Upper lobe of left lung (tissue), 6 donors: ENCODE data around the gene C2orf72. TPM values are rescaled to one million over a fixed set of nuclear protein-coding genes. Genes with fewer than 3 reads are reported as not detected.

Source experiments
- ATAC-seq, 2 donors: fragments of 200-7000 bp; cut with Tn5 transposase; one replicate each; pipeline ENCODE4 v1.9.1; 2022; ENCODE audit warnings: mild to moderate bottlenecking in 2 of 2, moderate library complexity in 2 of 2; ENCODE audit not compliant: low FRiP score in 2 of 2
- DNase-seq, 2 donors: peaks; one replicate each; pipeline ENCODE4 v3.0.0-alpha.2; 2019 to 2020
- H3K27ac ChIP-seq, 4 donors: fragments of 200-600 bp; sonication (generic); one replicate each; pipeline ENCODE4 v1.5.1; 2016 to 2019
- H3K27me3 ChIP-seq, 4 donors: fragments of 200-600 bp; sonication (generic); one replicate each; pipeline ENCODE4 v1.5.1; 2017 to 2019
- H3K36me3 ChIP-seq, 4 donors: fragments of 200-600 bp; sonication (generic); one replicate each; pipeline ENCODE4 v1.5.1; 2016 to 2019
- H3K4me1 ChIP-seq, 4 donors: fragments of 200-600 bp; sonication (generic); one replicate each; pipeline ENCODE4 v1.5.1; 2018 to 2019
- H3K4me3 ChIP-seq, 4 donors: fragments of 200-600 bp; sonication (generic); one replicate each; pipeline ENCODE4 v1.5.1; 2017 to 2019; ENCODE audit warnings: mild to moderate bottlenecking in 2 of 4, moderate library complexity in 1 of 4
- H3K9me3 ChIP-seq, 4 donors: fragments of 200-600 bp; sonication (generic); one replicate each; pipeline ENCODE4 v1.5.1; 2018 to 2019
- EP300 ChIP-seq, 4 donors: sonication (generic); formaldehyde crosslinking; IDR thresholded peaks; one replicate each; pipeline ENCODE4 v1.5.1; 2017; ENCODE audit warnings: antibody characterized with exemption in 4 of 4, control low read depth in 2 of 4
- POLR2A ChIP-seq, 4 donors: fragments of 450-650 bp; IDR thresholded peaks; one replicate each; pipeline ENCODE4 v1.5.1; 2016 to 2017; ENCODE audit warnings: antibody characterized with exemption in 4 of 4, mild to moderate bottlenecking in 2 of 4
- POLR2AphosphoS5 ChIP-seq, 2 donors: sonication (generic); formaldehyde crosslinking; IDR thresholded peaks; one replicate each; pipeline ENCODE4 v1.5.1; 2017; ENCODE audit warnings: antibody characterized with exemption in 2 of 2
- WGBS, 2 donors: methylation state at CpG; one replicate each; pipeline ENCODE4 v1.1.5; 2017 to 2018; 5-methylcytosine and 5-hydroxymethylcytosine counted together
- total RNA-seq, 6 donors: library from RNA; depleted of rRNA in 4 of 6; stranded (reverse); fragments of >200 nt in 4 of 6; gene quantifications; one replicate each; pipeline versions ENCODE4 v1.1.0 to v1.2.1, GENCODE V29; 2016 to 2021
- TF ChIP-seq, protein P1 (sequence below), 6 experiments: fragments of 450-650 bp in 4 of 6; fragments of 200-600 bp in 2 of 6; sonication (generic) in 2 of 6; IDR thresholded peaks; one replicate each; pipeline ENCODE4 v1.5.1; 2016 to 2019; ENCODE audit warnings: antibody characterized with exemption in 6 of 6
- donor health status: DM: no; HTN: no; CAD: no; lungs with moderate emphysema.
- donor health status: DM: no; HTN: yes; CAD: no; lungs with severe emphysema.

C2orf72 gene
- total RNA-seq, result under 1 TPM in 3 of 6 donors, not detected in 3; 0.37 to 0.84 (median 0.61) TPM

DNA sequence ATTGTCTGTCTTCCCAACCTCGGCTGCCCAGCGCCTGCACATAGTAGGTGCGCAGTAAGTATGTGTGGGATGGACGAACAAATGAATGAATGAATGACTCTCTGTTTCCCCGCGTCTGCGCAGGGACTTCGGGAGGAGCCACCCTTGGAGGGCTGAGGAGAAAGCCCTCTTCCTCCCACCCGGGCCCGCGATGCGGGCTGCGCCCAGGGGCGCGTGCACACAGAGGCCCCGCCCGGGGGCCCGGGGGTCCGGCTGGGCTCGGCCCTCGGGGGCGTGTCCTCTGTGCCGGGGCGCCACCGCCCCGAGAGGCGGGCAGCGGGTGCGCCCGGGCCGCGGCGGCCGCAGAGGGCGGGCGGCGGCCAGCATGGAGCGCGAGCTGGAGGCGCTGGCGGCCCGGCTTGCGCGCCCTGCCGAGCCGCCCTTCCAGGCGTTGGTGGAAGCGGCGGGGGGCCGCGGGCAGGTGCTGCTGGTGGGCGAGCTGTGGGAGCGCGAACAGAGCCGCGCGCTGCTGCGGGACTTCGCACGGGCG, at the start of gene C2orf72:
Gene C2orf72 (plus strand): TSS at position 322 of the 529 bp plus-strand sequence. CDS start 43 bp downstream, at position 365.
- Histone ChIP-seq H3K27ac (no peak within 1 kb of the TSS), H3K4me3 (peak within 1 kb of the TSS in 3 of 4 donors; percentile 37 to 40 (median 40)), H3K27me3 (peaks cover 0 to 27% (median 12%) of the 10 kb centered on the region in 4 donors), H3K9me3 (no peaks in the 10 kb centered on the region), H3K4me1 (peaks cover 4 to 15% (median 7%) of the 10 kb centered on the region in 4 donors), H3K36me3 (no peaks in the 10 kb centered on the region)
- 0 to 7% methylated on average over 2 to 13 of the region's 61 CpGs for WGBS, 2 donors
- TF ChIP-seq POLR2A (IDR thresholded peaks at IDR 0.05) (no peak), POLR2AphosphoS5 (IDR thresholded peaks at IDR 0.05) (no peak), EP300 (IDR thresholded peaks at IDR 0.05) (no peak)
- TF ChIP-seq, protein P1, sequence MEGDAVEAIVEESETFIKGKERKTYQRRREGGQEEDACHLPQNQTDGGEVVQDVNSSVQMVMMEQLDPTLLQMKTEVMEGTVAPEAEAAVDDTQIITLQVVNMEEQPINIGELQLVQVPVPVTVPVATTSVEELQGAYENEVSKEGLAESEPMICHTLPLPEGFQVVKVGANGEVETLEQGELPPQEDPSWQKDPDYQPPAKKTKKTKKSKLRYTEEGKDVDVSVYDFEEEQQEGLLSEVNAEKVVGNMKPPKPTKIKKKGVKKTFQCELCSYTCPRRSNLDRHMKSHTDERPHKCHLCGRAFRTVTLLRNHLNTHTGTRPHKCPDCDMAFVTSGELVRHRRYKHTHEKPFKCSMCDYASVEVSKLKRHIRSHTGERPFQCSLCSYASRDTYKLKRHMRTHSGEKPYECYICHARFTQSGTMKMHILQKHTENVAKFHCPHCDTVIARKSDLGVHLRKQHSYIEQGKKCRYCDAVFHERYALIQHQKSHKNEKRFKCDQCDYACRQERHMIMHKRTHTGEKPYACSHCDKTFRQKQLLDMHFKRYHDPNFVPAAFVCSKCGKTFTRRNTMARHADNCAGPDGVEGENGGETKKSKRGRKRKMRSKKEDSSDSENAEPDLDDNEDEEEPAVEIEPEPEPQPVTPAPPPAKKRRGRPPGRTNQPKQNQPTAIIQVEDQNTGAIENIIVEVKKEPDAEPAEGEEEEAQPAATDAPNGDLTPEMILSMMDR (IDR thresholded peaks at IDR 0.05), result no peak
- peak in 1 of 2 donors; percentile 73 for DNase-seq
- no peak for ATAC-seq

DNA sequence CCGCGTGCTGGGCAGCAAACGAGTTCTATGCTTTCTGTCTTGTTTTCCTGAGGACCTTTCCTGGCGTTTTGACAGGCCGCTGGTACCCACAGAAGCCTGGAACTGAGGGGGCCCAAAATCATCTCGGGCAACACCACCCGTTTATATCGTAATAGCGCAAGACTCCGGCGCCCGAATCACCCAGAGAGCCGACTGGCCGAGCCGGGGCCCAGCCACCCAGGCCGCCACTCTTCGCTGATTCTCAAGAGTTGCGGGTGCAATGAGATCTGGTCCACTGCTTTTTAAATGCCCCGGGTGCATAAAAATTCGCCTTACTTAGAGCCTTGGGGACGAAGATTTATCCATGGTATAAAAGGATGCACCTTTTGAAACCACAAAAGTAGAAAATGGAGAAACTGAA, 47.6 kb upstream of the C2orf72 start:
- H3K36me3 ChIP-seq, result no peaks in the 10 kb centered on the region
- H3K27me3 ChIP-seq, result peaks cover 0 to 18% (median 0%) of the 10 kb centered on the region in 4 donors
- ATAC-seq, result no peak

DNA sequence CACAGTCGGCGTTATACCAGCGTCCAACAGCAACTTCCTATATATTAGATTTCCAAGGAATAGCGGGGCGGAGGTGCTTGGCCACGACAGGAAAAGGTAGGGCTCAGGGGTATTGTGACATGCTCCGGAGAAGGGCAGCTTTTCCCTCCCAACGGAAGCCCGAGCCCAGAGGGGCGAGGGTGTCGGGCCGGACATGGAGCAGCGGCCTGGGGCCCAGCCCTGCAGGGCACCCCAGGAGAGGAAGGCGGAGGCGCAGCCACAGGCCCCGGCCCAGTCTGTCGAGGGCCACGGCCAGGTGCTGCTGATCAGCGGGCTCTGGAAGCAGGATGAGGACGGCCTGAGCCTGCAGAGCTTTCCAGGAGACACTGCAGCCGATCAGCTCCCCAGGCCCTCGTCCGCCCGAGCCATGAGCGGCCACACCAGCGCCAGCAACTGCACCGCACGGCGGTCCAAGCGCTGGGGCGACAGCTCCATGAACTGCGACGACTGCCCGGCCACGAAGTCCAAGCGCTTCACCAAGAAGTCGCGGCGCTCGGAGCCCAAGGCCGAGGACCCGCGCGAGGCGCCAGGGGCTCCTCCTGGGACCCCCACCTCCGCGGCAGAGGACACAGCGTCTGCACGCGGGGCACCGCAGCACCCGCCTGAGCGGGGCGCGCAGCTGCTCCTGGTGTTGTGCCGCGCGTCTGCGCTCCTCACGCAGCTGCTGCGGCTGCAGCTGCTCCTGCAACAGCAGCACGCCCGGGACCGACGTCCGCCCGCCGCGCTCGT, 47.0 kb upstream of the C2orf72 start:
- H3K4me1 ChIP-seq, result peaks cover 3 to 8% (median 5%) of the 10 kb centered on the region in 4 donors
- no peak for ATAC-seq
- TF ChIP-seq POLR2AphosphoS5 (IDR thresholded peaks at IDR 0.05), result no peak
- TF ChIP-seq EP300 (IDR thresholded peaks at IDR 0.05), result no peak
- TF ChIP-seq, protein P1 (IDR thresholded peaks at IDR 0.05), result no peak
- no peak for TF ChIP-seq POLR2A (IDR thresholded peaks at IDR 0.05)
- DNase-seq, result peak in 1 of 2 donors; percentile 84
- H3K27ac ChIP-seq, result no peak overlapping the region
- 51 to 70% methylated on average over 15 to 48 of the region's 70 CpGs for WGBS, 2 donors
- no peaks in the 10 kb centered on the region for H3K36me3 ChIP-seq
- H3K4me3 ChIP-seq, result no peak overlapping the region
- peaks cover 0 to 18% (median 0%) of the 10 kb centered on the region in 4 donors for H3K27me3 ChIP-seq
- no peaks in the 10 kb centered on the region for H3K9me3 ChIP-seq

More for the DNA sequence above, 47.6 kb upstream of the C2orf72 start:
- H3K4me3 ChIP-seq, result no peak overlapping the region
- TF ChIP-seq EP300 (IDR thresholded peaks at IDR 0.05), result no peak
- TF ChIP-seq, protein P1 (IDR thresholded peaks at IDR 0.05), result no peak
- TF ChIP-seq POLR2A (IDR thresholded peaks at IDR 0.05), result no peak
- no peak for TF ChIP-seq POLR2AphosphoS5 (IDR thresholded peaks at IDR 0.05)
- 92 to 93% methylated on average over 21 of the region's 21 CpGs for WGBS, 2 donors
- no peaks in the 10 kb centered on the region for H3K9me3 ChIP-seq
- DNase-seq, result peak in 1 of 2 donors; percentile 70
- H3K4me1 ChIP-seq, result peaks cover 3 to 8% (median 5%) of the 10 kb centered on the region in 4 donors
- no peak overlapping the region for H3K27ac ChIP-seq

DNA sequence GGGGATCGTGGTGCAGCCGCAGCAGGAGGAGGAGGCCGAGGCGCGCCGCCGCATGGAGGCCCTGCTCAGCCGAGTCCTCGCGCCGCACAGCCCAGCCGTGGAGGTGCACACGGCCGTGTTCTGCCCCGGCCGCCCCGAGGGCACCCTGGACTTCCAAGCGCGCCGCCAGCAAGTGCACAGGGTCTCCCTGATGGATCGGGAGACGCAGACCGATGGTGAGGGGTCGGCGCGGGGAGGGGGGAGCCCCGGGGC, 46.5 kb upstream of the C2orf72 start:
- TF ChIP-seq, protein P1 (IDR thresholded peaks at IDR 0.05), result no peak
- TF ChIP-seq POLR2AphosphoS5 (IDR thresholded peaks at IDR 0.05), result no peak
- TF ChIP-seq EP300 (IDR thresholded peaks at IDR 0.05), result no peak
- no peak for TF ChIP-seq POLR2A (IDR thresholded peaks at IDR 0.05)
- no peak for DNase-seq
- Histone ChIP-seq H3K4me1 (peaks cover 3 to 8% (median 5%) of the 10 kb centered on the region in 4 donors), H3K27ac (no peak overlapping the region), H3K27me3 (peaks cover 0 to 18% (median 0%) of the 10 kb centered on the region in 4 donors), H3K4me3 (no peak overlapping the region), H3K36me3 (no peaks in the 10 kb centered on the region), H3K9me3 (no peaks in the 10 kb centered on the region)
- 80% methylated on average over 2 of the region's 27 CpGs; no CpG with 5 or more reads in 1 of the 2 donors for WGBS, 2 donors
- no peak for ATAC-seq
